HG02943 (cell line): Measurements from ENCODE around the gene PRB3.

Source experiments
- ATAC-seq: cut with Tn5 transposase; IDR thresholded peaks from one replicate; pipeline ENCODE4 v1.9.1; 2021; ENCODE audit warnings: mild to moderate bottlenecking, low read depth, moderate library complexity; ENCODE audit not compliant: unreplicated experiment

PRB3 gene

DNA sequence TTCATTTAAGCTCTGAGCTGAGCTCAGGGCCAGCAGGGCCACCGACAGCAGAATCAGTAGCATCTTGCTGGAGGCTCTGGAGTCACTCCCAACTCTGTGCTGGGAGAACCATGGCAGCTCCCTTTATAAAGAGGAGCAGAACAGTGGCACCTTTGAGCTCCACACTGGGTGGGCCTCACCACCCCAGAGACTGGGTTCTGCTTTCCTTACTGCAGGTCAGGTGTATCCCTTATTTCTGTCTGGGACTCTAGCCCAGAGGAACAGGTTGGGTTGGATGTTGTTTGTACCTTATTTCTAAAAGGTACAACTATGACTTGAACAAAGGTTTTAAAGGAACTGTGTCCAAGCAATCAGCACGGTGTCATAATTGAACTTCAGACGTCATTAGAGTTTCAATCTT is at the start of gene PRB3:
Gene PRB3, minus strand, starts transcription at position 101 of the 400 bp plus-strand sequence. Its CDS starts 38 bp downstream, at position 63.
- no peak for ATAC-seq

- no peak for ATAC-seq
Observed at GRCh38 chr12:11310336-11310735, 40.8 kb upstream of the PRB3 start, which contains the start of gene PRB4. PRB4 (minus strand) TSS chr12:11310436; CDS start chr12:11310398, 38 bp downstream.

DNA sequence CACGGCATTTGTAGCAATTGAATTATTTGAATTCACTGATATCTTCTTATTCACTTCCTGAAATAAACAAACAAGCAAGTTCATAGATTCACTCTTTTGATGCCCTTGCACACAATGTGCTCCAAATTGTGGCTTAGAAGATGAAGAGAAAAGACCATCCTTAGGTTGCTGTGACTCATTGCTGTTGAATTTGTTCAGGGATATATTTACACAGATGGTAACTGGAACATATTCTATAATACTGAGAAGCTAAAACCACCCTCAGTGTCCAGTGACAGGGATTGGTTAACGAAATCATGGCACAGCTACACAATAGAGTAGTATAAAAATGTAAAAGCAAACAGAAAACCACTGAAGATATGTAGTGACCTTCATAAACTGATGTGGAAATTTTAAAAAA is 37.6 kb upstream of the PRB3 start:
- ATAC-seq: no peak

DNA sequence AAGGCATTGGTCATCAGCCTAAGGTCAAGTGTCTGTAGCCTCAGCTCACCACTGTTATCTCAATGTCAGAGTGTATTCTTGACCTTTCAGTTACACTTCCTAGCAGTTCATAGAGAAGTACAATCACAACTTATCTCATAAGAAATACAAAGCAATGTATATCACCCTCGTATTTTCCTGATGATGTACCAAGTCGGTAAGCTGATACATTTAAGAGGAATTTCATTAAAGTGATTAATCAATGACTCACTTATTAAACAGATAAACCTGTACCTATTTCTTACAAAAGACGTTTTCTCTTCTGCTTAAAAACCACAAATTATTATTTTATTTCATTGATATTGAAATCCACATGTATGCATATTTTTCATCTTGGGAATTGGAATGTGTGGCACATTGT is 3.9 kb upstream of the PRB3 start:
- ATAC-seq: no peak

GRCh38 chr12:11264501-11264900 is 5.0 kb downstream of the PRB3 start:
- no peak for ATAC-seq

DNA sequence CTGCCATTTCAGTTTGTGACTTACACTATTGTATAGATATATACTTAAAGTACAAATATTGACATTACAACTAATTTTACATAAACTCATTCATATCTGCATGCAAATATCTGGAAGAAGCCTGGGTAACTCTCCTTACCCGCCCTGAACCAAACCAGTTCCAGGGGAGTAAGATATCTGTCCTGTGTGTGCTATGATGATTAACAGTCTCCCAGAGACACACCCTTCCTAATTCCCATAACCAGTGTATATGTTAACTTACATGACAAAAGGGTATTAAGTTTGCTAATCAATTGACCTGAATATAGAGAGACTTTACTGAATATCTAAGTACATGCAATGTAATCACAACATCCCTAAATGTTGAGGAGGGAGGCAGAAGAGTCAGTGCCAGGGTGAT is 23.0 kb downstream of the PRB3 start:
- no peak for ATAC-seq

- no peak for ATAC-seq
Observed at GRCh38 chr12:11242656-11243055, 26.9 kb downstream of the PRB3 start.

GRCh38 chr12:11240348-11240930 is 29.1 kb downstream of the PRB3 start:
- ATAC-seq: no peak

GRCh38 chr12:11238275-11238674 is 31.2 kb downstream of the PRB3 start:
- ATAC-seq: no peak

GRCh38 chr12:11233532-11233931 is 36.0 kb downstream of the PRB3 start:
- ATAC-seq: no peak

- ATAC-seq: no peak
Observed at GRCh38 chr12:11228296-11228879, 41.1 kb downstream of the PRB3 start.

DNA sequence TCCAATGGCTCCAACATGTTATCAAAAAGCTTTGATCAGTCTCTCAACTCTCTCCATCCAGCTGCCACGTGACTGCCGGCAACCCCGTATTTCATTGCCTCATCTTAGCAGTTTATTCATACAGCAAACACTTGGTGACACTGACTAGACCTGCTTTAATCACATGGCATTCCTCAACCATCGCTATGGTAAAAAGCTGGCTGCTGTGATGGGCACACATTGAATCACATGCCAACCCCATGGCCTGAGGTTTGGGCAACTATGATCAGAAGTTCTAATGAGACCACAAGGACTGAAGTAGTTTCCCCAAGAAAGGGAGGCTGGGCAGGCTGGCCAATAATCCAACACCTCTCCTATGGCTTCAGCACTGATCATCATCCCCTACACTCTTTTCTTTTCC is 42.1 kb downstream of the PRB3 start:
- ATAC-seq: no peak
